Heart left ventricle (tissue), 13 donors: ENCODE data around the gene LCP1.

Experiments
- CTCF ChIP-seq, 12 donors: fragments of 200-600 bp; sonication (generic) in 4 of 12; IDR thresholded peaks; one replicate each; pipeline versions ENCODE4 v1.5.0 to v1.8.0; 2018 to 2022; ENCODE audit warnings: antibody characterized with exemption in 12 of 12, mild to moderate bottlenecking in 5 of 12
- POLR2A ChIP-seq, 2 donors: fragments of 450-650 bp; IDR thresholded peaks; one replicate each; pipeline ENCODE4 v1.6.1; 2017; ENCODE audit warnings: antibody characterized with exemption in 2 of 2, mild to moderate bottlenecking in 2 of 2, moderate library complexity in 2 of 2
- donor health status: ischemic (EF 13 %, LVEDD 7.1; RV severe dilation, severe dysfunction).
- donor health status: DM: no; HTN: yes; CAD: no.
- donor health status: DM: no; HTN: no; CAD: no.
- donor health status: ischemic (EF 25% LVEDD 6.9; RV normal size, moderate dysfunction).
- donor health status: ischemic (EF 25% LVEDD 5.7; RV mildly dilated, moderate dysfunction).
- donor health status: ischemic (EF 35%, LVEDD 5.7; RV mildly dilated, moderate dysfunction).
- donor health status: nonischemic (EF 11% LVEDD 7.7; RV severe dilation, severe dysfunction).
- donor health status: DM: yes; HTN: yes; CAD: no.
- donor health status: PGD.
- donor health status: ischemic (EF 29% LVEDD 5.4; RV normal size, mild dysfunction).
- donor health status: nonischemic (EF 23%, LVEDD 6.1; RV moderate dilation, normal function).

DNA sequence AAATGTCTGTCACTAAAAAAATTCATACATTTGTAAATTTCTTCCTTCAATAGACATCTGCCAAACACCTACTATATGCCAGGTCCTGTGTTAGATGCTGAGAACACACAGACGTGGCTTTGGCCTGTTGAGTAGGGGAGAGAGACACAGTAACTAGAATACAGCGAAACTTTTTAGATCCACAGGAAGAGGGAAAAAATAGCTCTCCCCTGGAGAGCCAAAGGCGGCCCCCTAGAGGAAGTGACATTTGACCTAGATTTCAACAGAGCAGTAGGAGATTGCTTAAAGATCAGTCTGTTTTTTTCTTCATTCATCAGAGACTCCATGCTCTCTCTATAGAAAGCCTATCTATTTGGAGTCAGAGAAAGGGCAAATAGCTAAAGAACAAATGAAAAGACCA, 11.3 kb downstream of the LCP1 start:
- TF ChIP-seq CTCF (IDR thresholded peaks at IDR 0.05) (no peak), POLR2A (IDR thresholded peaks at IDR 0.05) (no peak)
